Endothelial cell of umbilical vein (primary cell): ENCODE results near the gene CZIB. TPM values are rescaled to one million over a fixed set of nuclear protein-coding genes. Genes with fewer than 3 reads are reported as not detected.

Source experiments
- BruUV-seq: library from RNA; stranded (reverse); fragments of 400-500 nt; replicated peaks from 2 replicates; lab custom pipeline; 2021; lab: Mats Ljungman, UMichigan
- CTCF ChIA-PET: fragments of 300-600, 350-600 bp; sonication (Branson Sonifier 250); formaldehyde crosslinking; loops from one replicate; lab custom pipeline; 2021; ENCODE audit warnings: antibody characterized with exemption, inconsistent platforms; lab: Charles Lee
- POLR2A ChIA-PET: fragments of 300-600, 350-600 bp; sonication (Branson Sonifier 250); formaldehyde crosslinking; loops from one replicate; lab custom pipeline; 2021; ENCODE audit warnings: antibody characterized with exemption, inconsistent platforms; lab: Charles Lee
- DNase-seq: peaks from one replicate; pipeline ENCODE4 v3.0.0-alpha.2; 2011; ENCODE audit warnings: low read depth, low spot score
- FAIRE-seq: peaks from 2 replicates; lab custom pipeline; 2011; peaks lifted over from hg19 to GRCh38; lab: Jason Lieb, UNC
- H2AFZ ChIP-seq: 2 replicates; pipeline ENCODE4 v1.6.0; 2012; ENCODE audit warnings: low read depth, low read length, control low read depth, inconsistent platforms
- H3K27ac ChIP-seq: 2 replicates; pipeline ENCODE4 v1.5.1; 2011; ENCODE audit warnings: low read depth, mild to moderate bottlenecking, control low read depth, low read length, moderate library complexity; ENCODE audit not compliant: insufficient read depth
- H3K27me3 ChIP-seq, 2 experiments: 2 replicates each; pipeline versions ENCODE4 v1.6.0 to v1.6.1; 2011; ENCODE audit warnings: low read length in 2 of 2, mixed read lengths in 1 of 2; ENCODE audit not compliant: control insufficient read depth in 2 of 2, insufficient read depth in 2 of 2
- H3K36me3 ChIP-seq, 2 experiments: 2 replicates in 1 of 2; 3 replicates in 1 of 2; pipeline ENCODE4 v1.5.1; 2011; ENCODE audit warnings: low read length in 2 of 2, mild to moderate bottlenecking in 1 of 2, moderate library complexity in 1 of 2; ENCODE audit not compliant: control insufficient read depth in 2 of 2, insufficient read depth in 2 of 2; ENCODE audit errors: extremely low read depth in 1 of 2
- H3K4me1 ChIP-seq: 3 replicates; pipeline ENCODE4 v1.5.1; 2011; ENCODE audit warnings: mild to moderate bottlenecking, low read length; ENCODE audit not compliant: control insufficient read depth, insufficient read depth; ENCODE audit errors: extremely low read depth
- H3K4me2 ChIP-seq: 2 replicates; pipeline ENCODE4 v1.6.1; 2011; ENCODE audit warnings: low read length, control low read depth, mixed read lengths; ENCODE audit not compliant: insufficient read depth
- H3K4me3 ChIP-seq, 3 experiments: fragments of 200-600 bp in 1 of 3; sonication (generic), shearing (Covaris generic) in 1 of 3; replicated peaks in 1 of 3; 2 replicates each; pipeline ENCODE4 v1.5.1; 2011 to 2016; ENCODE audit warnings: control low read depth in 3 of 3, low read length in 3 of 3, mild to moderate bottlenecking in 2 of 3, inconsistent platforms in 1 of 3, low read depth in 1 of 3, moderate library complexity in 1 of 3; ENCODE audit not compliant: insufficient read depth in 1 of 3
- H3K79me2 ChIP-seq: 2 replicates; pipeline ENCODE4 v1.6.0; 2012; ENCODE audit warnings: low read length, inconsistent platforms; ENCODE audit not compliant: control insufficient read depth, insufficient read depth
- H3K9ac ChIP-seq: replicated peaks from 2 replicates; pipeline ENCODE3; 2011; ENCODE audit warnings: low read length, control low read depth; ENCODE audit not compliant: insufficient read depth; ENCODE audit errors: extremely low read depth
- H3K9me1 ChIP-seq: replicated peaks from 3 replicates; pipeline ENCODE4 v1.6.0; 2011; ENCODE audit warnings: mild to moderate bottlenecking, low read length; ENCODE audit not compliant: control insufficient read depth, insufficient read depth; ENCODE audit errors: extremely low read depth
- H3K9me3 ChIP-seq: replicated peaks from 2 replicates; pipeline ENCODE4 v1.5.1; 2012; ENCODE audit warnings: low read length, inconsistent platforms; ENCODE audit not compliant: control insufficient read depth, insufficient read depth
- H4K20me1 ChIP-seq: replicated peaks from 2 replicates; pipeline ENCODE3; 2011; ENCODE audit warnings: mild to moderate bottlenecking, low read length; ENCODE audit not compliant: control insufficient read depth, insufficient read depth; ENCODE audit errors: extremely low read depth
- EZH2 ChIP-seq: IDR thresholded peaks from 2 replicates; pipeline ENCODE4 v1.6.1; 2012; ENCODE audit warnings: borderline replicate concordance, low read depth, mild to moderate bottlenecking, moderate library complexity, low read length, inconsistent platforms; ENCODE audit not compliant: severe bottlenecking
- FOS ChIP-seq: IDR thresholded peaks from 2 replicates; pipeline ENCODE4 v1.6.1; 2011; ENCODE audit warnings: mild to moderate bottlenecking, low read length, moderate library complexity, borderline replicate concordance; ENCODE audit not compliant: insufficient read depth
- GATA2 ChIP-seq: IDR thresholded peaks from 2 replicates; pipeline ENCODE4 v1.7.0; 2011; ENCODE audit warnings: low read depth, mild to moderate bottlenecking, moderate library complexity, mixed read lengths, low read length; ENCODE audit not compliant: insufficient read length, insufficient read depth
- JUN ChIP-seq: IDR thresholded peaks from 2 replicates; pipeline ENCODE4 v1.6.1; 2011; ENCODE audit warnings: borderline replicate concordance, low read depth; ENCODE audit not compliant: insufficient read length, insufficient read depth
- MYC ChIP-seq: IDR thresholded peaks from one replicate; pipeline ENCODE4 v1.6.1; 2011; ENCODE audit warnings: mild to moderate bottlenecking, low read depth, low read length
- POLR2A ChIP-seq: IDR thresholded peaks from 2 replicates; pipeline ENCODE4 v1.6.1; 2012; ENCODE audit warnings: low read depth, mild to moderate bottlenecking, control low read depth, low read length
- POLR2AphosphoS5 ChIP-seq: IDR thresholded peaks from 2 replicates; pipeline ENCODE4 v1.6.1; 2012; ENCODE audit warnings: low read depth, mild to moderate bottlenecking, control low read depth, low read length, moderate library complexity; ENCODE audit not compliant: insufficient read depth
- dilution Hi-C: fragments of 300-500 bp; cut with MboI; formaldehyde crosslinking; loops from one replicate; pipeline ENCODE4 v1.15.0; 2019; ENCODE audit warnings: low sequenced_read_pairs; ENCODE audit not compliant: extremely low pct_ligation_motif_present
- intact Hi-C: fragments of 100-400 bp; cut with micrococcal nuclease; formaldehyde crosslinking; loops from one replicate; pipeline ENCODE4 v1.10.0; 2022
- polyA plus RNA-seq, 4 experiments: library from polyadenylated mRNA; depleted of rRNA in 3 of 4; stranded (reverse) in 3 of 4; unstranded in 1 of 4; fragments of >200 nt; gene quantifications; 2 replicates each; pipeline versions ENCODE4 v1.2.1 to v1.2.3, GENCODE V29; 2011 to 2012; ENCODE audit warnings: missing spikeins in 1 of 4
- total RNA-seq: library from RNA; stranded (reverse); gene quantifications from 2 replicates; pipeline ENCODE4 v1.2.3, GENCODE V29; 2021
- TF ChIP-seq, protein P1 (sequence below), 2 donors: IDR thresholded peaks; 1 replicate in 1 of 2; 2 replicates in 1 of 2; pipeline ENCODE4 v1.5.1; 2011; ENCODE audit warnings: low read length in 2 of 2, mild to moderate bottlenecking in 2 of 2, moderate library complexity in 2 of 2, control low read depth in 1 of 2, inconsistent platforms in 1 of 2, low read depth in 1 of 2; ENCODE audit not compliant: insufficient read depth in 1 of 2; ENCODE audit errors: extremely low read depth in 1 of 2
- TF ChIP-seq, protein P2 (sequence below): IDR thresholded peaks from 2 replicates; pipeline ENCODE4 v1.6.1; 2011; ENCODE audit not compliant: insufficient read depth, insufficient read length

The CZIB gene
- total and polyA plus RNA-seq, 2 donors (not counting 3 experiments of a cell fraction or from before 2014, with no cell fraction given): 60.1 to 65.9 TPM

DNA sequence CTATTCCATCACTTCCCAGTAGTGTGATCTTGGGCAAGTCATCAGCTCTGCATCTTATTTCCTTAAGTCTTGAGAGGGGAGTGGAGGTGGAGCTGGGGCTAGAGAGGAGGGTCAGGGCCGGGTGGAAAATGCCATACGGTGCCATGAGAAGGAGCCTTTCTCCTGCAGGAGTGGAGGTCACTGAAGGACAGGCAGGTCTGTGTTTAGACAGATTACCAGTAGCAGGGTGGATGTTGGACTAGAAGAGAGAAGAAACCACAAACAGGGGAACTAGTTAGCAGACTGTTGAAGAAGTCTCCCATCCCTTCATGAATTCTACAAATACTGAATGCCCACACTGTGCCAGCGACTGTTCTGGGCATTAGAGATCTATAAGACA lies 37.7 kb downstream of the CZIB start:
- FAIRE-seq: no peak
- intact Hi-C loops: loop anchor here (5.0 kb wide), 1 partner anchor 260 kb away; the partner anchor contains the start of gene ECHDC2
- H3K4me3 ChIP-seq: no peak overlapping the region

More for the DNA sequence above, 37.7 kb downstream of the CZIB start:
- Histone ChIP-seq H3K4me2 (no peak overlapping the region), H2AFZ (no peak overlapping the region), H3K9me3 (no peaks in the 10 kb centered on the region), H4K20me1 (no peaks in the 10 kb centered on the region), H3K79me2 (no peaks in the 10 kb centered on the region), H3K9me1 (no peaks in the 10 kb centered on the region), H3K9ac (no peak overlapping the region), H3K4me1 (no peaks in the 10 kb centered on the region), H3K27ac (no peak overlapping the region), H3K36me3 (no peaks in the 10 kb centered on the region), H3K27me3 (peaks cover 3% of the 10 kb centered on the region in 2 experiments)
- TF ChIP-seq GATA2 (no peak), EZH2 (no peak), MYC (no peak), FOS (no peak), JUN (no peak), POLR2AphosphoS5 (no peak), POLR2A (no peak)
- TF ChIP-seq, protein P1, sequence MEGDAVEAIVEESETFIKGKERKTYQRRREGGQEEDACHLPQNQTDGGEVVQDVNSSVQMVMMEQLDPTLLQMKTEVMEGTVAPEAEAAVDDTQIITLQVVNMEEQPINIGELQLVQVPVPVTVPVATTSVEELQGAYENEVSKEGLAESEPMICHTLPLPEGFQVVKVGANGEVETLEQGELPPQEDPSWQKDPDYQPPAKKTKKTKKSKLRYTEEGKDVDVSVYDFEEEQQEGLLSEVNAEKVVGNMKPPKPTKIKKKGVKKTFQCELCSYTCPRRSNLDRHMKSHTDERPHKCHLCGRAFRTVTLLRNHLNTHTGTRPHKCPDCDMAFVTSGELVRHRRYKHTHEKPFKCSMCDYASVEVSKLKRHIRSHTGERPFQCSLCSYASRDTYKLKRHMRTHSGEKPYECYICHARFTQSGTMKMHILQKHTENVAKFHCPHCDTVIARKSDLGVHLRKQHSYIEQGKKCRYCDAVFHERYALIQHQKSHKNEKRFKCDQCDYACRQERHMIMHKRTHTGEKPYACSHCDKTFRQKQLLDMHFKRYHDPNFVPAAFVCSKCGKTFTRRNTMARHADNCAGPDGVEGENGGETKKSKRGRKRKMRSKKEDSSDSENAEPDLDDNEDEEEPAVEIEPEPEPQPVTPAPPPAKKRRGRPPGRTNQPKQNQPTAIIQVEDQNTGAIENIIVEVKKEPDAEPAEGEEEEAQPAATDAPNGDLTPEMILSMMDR (IDR thresholded peaks at IDR 0.05; ENCODE audit: extremely low read depth in 1 of 2, insufficient read depth in 1 of 2, low read depth in 1 of 2, low read length in 2 of 2): no peak
- TF ChIP-seq, protein P2, sequence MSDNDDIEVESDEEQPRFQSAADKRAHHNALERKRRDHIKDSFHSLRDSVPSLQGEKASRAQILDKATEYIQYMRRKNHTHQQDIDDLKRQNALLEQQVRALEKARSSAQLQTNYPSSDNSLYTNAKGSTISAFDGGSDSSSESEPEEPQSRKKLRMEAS: no peak
- ChIA-PET CTCF (interaction anchor here (0.6 to 5.1 kb wide), 53 partner anchors 9 to 1814 kb away, joined by 3 to 46 read pairs (median 4); partner anchors contain the start of genes ECHDC2, SCP2, ZYG11A and ZYG11B), POLR2A (no interaction called here)
- dilution Hi-C loops: no loop called here
- no peak for DNase-seq
- no TSS peak for BruUV-seq
